IMR-90 (cell line): ENCODE data around the gene TBCEL. TPM values are rescaled to one million over a fixed set of nuclear protein-coding genes. Genes with fewer than 3 reads are reported as not detected.

Experiments used
- ATAC-seq: fragments of 200-7000 bp; cut with Tn5 transposase; 2 replicates; pipeline ENCODE4 v1.9.1; 2020; ENCODE audit warnings: low read depth, mild to moderate bottlenecking, moderate library complexity
- BruUV-seq: library from RNA; stranded (reverse); fragments of 400-500 nt; replicated peaks from 2 replicates; lab custom pipeline; 2021; lab: Mats Ljungman, UMichigan
- CTCF ChIA-PET: fragments of 300-600 bp; formaldehyde crosslinking; extraction: SDS; loops from one replicate; lab custom pipeline; 2021; ENCODE audit warnings: antibody characterized with exemption; lab: Yijun Ruan, JAX
- POLR2A ChIA-PET: fragments of 300-600 bp; sonication (Branson Sonifier 250); formaldehyde crosslinking; loops from one replicate; lab custom pipeline; 2022; ENCODE audit warnings: antibody characterized with exemption; ENCODE audit not compliant: unreplicated experiment; lab: Charles Lee
- DNase-seq: peaks from one replicate; pipeline ENCODE4 v3.0.0; 2013
- H2AFZ ChIP-seq: replicated peaks from 2 replicates; pipeline ENCODE3; 2013; ENCODE audit warnings: low read length, mild to moderate bottlenecking; ENCODE audit not compliant: poor library complexity
- H2AK5ac ChIP-seq: 2 replicates; pipeline ENCODE4 v1.6.1; 2013; ENCODE audit warnings: low read depth, low read length, inconsistent platforms
- H2AK9ac ChIP-seq: replicated peaks from 2 replicates; pipeline ENCODE3; 2013; ENCODE audit warnings: mild to moderate bottlenecking, low read depth, low read length, moderate library complexity; ENCODE audit not compliant: poor library complexity
- H2BK120ac ChIP-seq: 2 replicates; pipeline ENCODE4 v1.6.1; 2013; ENCODE audit warnings: low read depth, low read length, inconsistent platforms
- H2BK15ac ChIP-seq: 3 replicates; pipeline ENCODE4 v1.6.1; 2013; ENCODE audit warnings: low read depth, low read length, inconsistent platforms
- H2BK20ac ChIP-seq: 2 replicates; pipeline ENCODE4 v1.6.1; 2013; ENCODE audit warnings: low read depth, mild to moderate bottlenecking, inconsistent platforms, low read length, moderate library complexity
- H2BK5ac ChIP-seq: 2 replicates; pipeline ENCODE4 v1.6.1; 2013; ENCODE audit warnings: mild to moderate bottlenecking, low read depth, low read length, inconsistent platforms; ENCODE audit not compliant: poor library complexity, severe bottlenecking
- H3K14ac ChIP-seq: replicated peaks from 2 replicates; pipeline ENCODE4 v1.6.1; 2013; ENCODE audit warnings: low read depth, low read length, inconsistent platforms
- H3K18ac ChIP-seq: 2 replicates; pipeline ENCODE4 v1.6.1; 2013; ENCODE audit warnings: low read depth, low read length, control low read depth
- H3K23ac ChIP-seq: 2 replicates; pipeline ENCODE4 v1.6.1; 2013; ENCODE audit warnings: low read depth, low read length, inconsistent platforms
- H3K27ac ChIP-seq: 2 replicates; pipeline ENCODE4 v1.5.1; 2013; ENCODE audit warnings: mild to moderate bottlenecking, control low read depth, low read length; ENCODE audit not compliant: insufficient read depth
- H3K27me3 ChIP-seq: 2 replicates; pipeline ENCODE4 v1.6.1; 2013; ENCODE audit warnings: low read length; ENCODE audit not compliant: control insufficient read depth, insufficient read depth
- H3K36me3 ChIP-seq: 2 replicates; pipeline ENCODE4 v1.6.1; 2013; ENCODE audit warnings: low read length, mixed read lengths; ENCODE audit not compliant: control insufficient read depth, insufficient read depth
- H3K4ac ChIP-seq: 2 replicates; pipeline ENCODE4 v1.6.1; 2013; ENCODE audit warnings: low read depth, low read length, inconsistent platforms
- H3K4me1 ChIP-seq: 2 replicates; pipeline ENCODE4 v1.6.1; 2013; ENCODE audit warnings: low read length, mixed read lengths; ENCODE audit not compliant: control insufficient read depth, insufficient read depth
- H3K4me2 ChIP-seq: 2 replicates; pipeline ENCODE4 v1.6.1; 2013; ENCODE audit warnings: low read depth, mild to moderate bottlenecking, control low read depth, low read length, moderate library complexity
- H3K4me3 ChIP-seq: 2 replicates; pipeline ENCODE4 v1.5.1; 2013; ENCODE audit warnings: low read depth, mild to moderate bottlenecking, control low read depth, low read length, moderate library complexity; ENCODE audit not compliant: insufficient read depth
- H3K56ac ChIP-seq: 2 replicates; pipeline ENCODE4 v1.6.1; 2013; ENCODE audit warnings: low read length, inconsistent platforms; ENCODE audit not compliant: insufficient read depth; ENCODE audit errors: extremely low read depth
- H3K79me1 ChIP-seq, 2 experiments: 2 replicates each; pipeline ENCODE4 v1.6.1; 2013; ENCODE audit warnings: low read length in 2 of 2, inconsistent platforms in 1 of 2, low read depth in 1 of 2
- H3K9ac ChIP-seq: 2 replicates; pipeline ENCODE4 v1.6.1; 2013; ENCODE audit warnings: low read depth, low read length, control low read depth
- H3K9me1 ChIP-seq: 2 replicates; pipeline ENCODE4 v1.6.1; 2013; ENCODE audit warnings: low read length, inconsistent platforms; ENCODE audit not compliant: insufficient read depth
- H3K9me3 ChIP-seq: 2 replicates; pipeline ENCODE4 v1.6.1; 2013; ENCODE audit warnings: low read length; ENCODE audit not compliant: control insufficient read depth, insufficient read depth
- H4K20me1 ChIP-seq: 2 replicates; pipeline ENCODE4 v1.6.1; 2013; ENCODE audit warnings: low read length, inconsistent platforms; ENCODE audit not compliant: insufficient read depth
- H4K5ac ChIP-seq: 2 replicates; pipeline ENCODE4 v1.6.1; 2013; ENCODE audit warnings: mild to moderate bottlenecking, low read depth, low read length, control low read depth
- H4K8ac ChIP-seq, 2 experiments: 2 replicates each; pipeline ENCODE4 v1.6.1; 2013; ENCODE audit warnings: low read depth in 2 of 2, low read length in 2 of 2, control low read depth in 1 of 2, inconsistent platforms in 1 of 2
- H4K91ac ChIP-seq: 2 replicates; pipeline ENCODE4 v1.6.1; 2013; ENCODE audit warnings: low read depth, low read length, inconsistent platforms; ENCODE audit not compliant: insufficient read depth
- BHLHE40 ChIP-seq: fragments of 150-350 bp; IDR thresholded peaks from 2 replicates; pipeline ENCODE4 v1.6.1; 2016; ENCODE audit warnings: mild to moderate bottlenecking, low read depth, low read length
- CEBPB ChIP-seq: IDR thresholded peaks from 2 replicates; pipeline ENCODE4 v1.6.1; 2012; ENCODE audit warnings: low read depth, low read length, improper control_type of control experiment
- CHD1 ChIP-seq: IDR thresholded peaks from 2 replicates; pipeline ENCODE4 v1.6.1; 2012; ENCODE audit warnings: low read depth, low read length, improper control_type of control experiment
- ELK1 ChIP-seq: fragments of 150-350 bp; IDR thresholded peaks from 2 replicates; pipeline ENCODE4 v1.6.1; 2016; ENCODE audit warnings: low read depth, mild to moderate bottlenecking, low read length, moderate library complexity, borderline replicate concordance
- FOS ChIP-seq: fragments of 150-350 bp; IDR thresholded peaks from 2 replicates; pipeline ENCODE4 v1.6.1; 2016; ENCODE audit warnings: low read depth, low read length
- MAFK ChIP-seq: IDR thresholded peaks from 2 replicates; pipeline ENCODE4 v1.6.1; 2012; ENCODE audit warnings: low read depth, low read length, improper control_type of control experiment
- MAZ ChIP-seq: IDR thresholded peaks from 2 replicates; pipeline ENCODE4 v1.6.1; 2012; ENCODE audit warnings: low read depth, mild to moderate bottlenecking, low read length, improper control_type of control experiment, moderate library complexity, borderline replicate concordance
- MXI1 ChIP-seq: IDR thresholded peaks from 2 replicates; pipeline ENCODE4 v1.6.1; 2012; ENCODE audit warnings: low read depth, mild to moderate bottlenecking, low read length, moderate library complexity, borderline replicate concordance
- NFE2L2 ChIP-seq: fragments of 150-350 bp; IDR thresholded peaks from 2 replicates; pipeline ENCODE4 v1.6.1; 2016; ENCODE audit warnings: low read depth, mild to moderate bottlenecking, low read length
- POLR2A ChIP-seq: IDR thresholded peaks from 2 replicates; pipeline ENCODE4 v1.6.1; 2012; ENCODE audit warnings: mild to moderate bottlenecking, low read depth, low read length
- RAD21 ChIP-seq: IDR thresholded peaks from 2 replicates; pipeline ENCODE4 v1.6.1; 2012; ENCODE audit warnings: low read length, improper control_type of control experiment
- RCOR1 ChIP-seq: IDR thresholded peaks from 2 replicates; pipeline ENCODE4 v1.6.1; 2012; ENCODE audit warnings: mild to moderate bottlenecking, low read length, improper control_type of control experiment; ENCODE audit not compliant: insufficient replicate concordance
- RFX5 ChIP-seq: IDR thresholded peaks from 2 replicates; pipeline ENCODE4 v1.8.0; 2012; ENCODE audit warnings: low read depth, mild to moderate bottlenecking, low read length, moderate library complexity
- SMC3 ChIP-seq: fragments of 150-350 bp; IDR thresholded peaks from 2 replicates; pipeline ENCODE4 v1.6.1; 2016; ENCODE audit warnings: low read depth, mild to moderate bottlenecking, antibody characterized with exemption, low read length, moderate library complexity
- WGBS, 2 experiments: methylation state at CpG; one replicate each; pipeline versions ENCODE4 v1.1.5 to v1.1.7; 2013; ENCODE audit warnings: missing lambda C conversion rate in 2 of 2; ENCODE audit not compliant: insufficient read length in 1 of 2; ENCODE audit errors: extremely low coverage in 2 of 2; 5-methylcytosine and 5-hydroxymethylcytosine counted together
- dilution Hi-C: fragments of 300-500 bp; cut with HindIII; formaldehyde crosslinking; loops from one replicate; pipeline ENCODE4 v1.14.3; 2018; ENCODE audit warnings: low sequenced_read_pairs; ENCODE audit not compliant: unreplicated experiment
- in situ Hi-C: fragments of 300-500 bp; cut with MboI; formaldehyde crosslinking; loops from 3 replicates; pipeline ENCODE4 v1.14.3; 2019; ENCODE audit warnings: low sequenced_read_pairs, inconsistent platforms, mixed read lengths
- intact Hi-C: fragments of 100-400 bp; cut with micrococcal nuclease; formaldehyde crosslinking; loops from 2 replicates; pipeline ENCODE4 v1.10.0; 2022
- polyA plus RNA-seq, 3 experiments: library from polyadenylated mRNA; depleted of rRNA; stranded (reverse); fragments of >200 nt; gene quantifications; 2 replicates each; pipeline ENCODE4 v1.2.3, GENCODE V29; 2012; ENCODE audit warnings: low replicate concordance in 1 of 3
- total RNA-seq: library from RNA; depleted of rRNA; stranded (reverse); fragments of >200 nt; gene quantifications from 2 replicates; pipeline ENCODE4 v1.2.3, GENCODE V29; 2012
- TF ChIP-seq, protein P1 (sequence below): fragments of 150-350 bp; IDR thresholded peaks from 2 replicates; pipeline ENCODE4 v1.6.1; 2017; ENCODE audit warnings: mild to moderate bottlenecking, antibody characterized with exemption, low read length, low read depth
- TF ChIP-seq, protein P2 (sequence below): conservative IDR thresholded peaks from 2 replicates; pipeline ENCODE4 v1.5.1; 2012; ENCODE audit warnings: mild to moderate bottlenecking, low read depth, low read length, improper control_type of control experiment

The TBCEL gene
- total and polyA plus RNA-seq, 2 of the 4 experiments (the other 2 are of a cell fraction) = 7.1 to 21.0 TPM

GRCh38 chr11:121040614-121041002 lies 16.7 kb downstream of the TBCEL start:
- in situ Hi-C loops (no loop called here), intact Hi-C loops (no loop called here), dilution Hi-C loops (no loop called here)
- no peak overlapping the region for H4K5ac ChIP-seq
- no peaks in the 10 kb centered on the region for H3K27me3 ChIP-seq
- H3K23ac ChIP-seq = no peak overlapping the region
- DNase-seq (no peak), ATAC-seq (no peak)
- WGBS, 2 experiments = no CpG with 5 or more reads among the region's 3 CpGs
- ChIA-PET POLR2A (interaction anchor here (0.6 kb wide), 1 partner anchor 15 kb away, joined by 3 read pairs; no protein-coding TSS in a partner anchor), CTCF (no interaction called here)
- no peak overlapping the region for H2BK20ac ChIP-seq
- H3K4me2 ChIP-seq = no peak overlapping the region
- no TSS peak for BruUV-seq
- peaks cover 3% of the 10 kb centered on the region; the same call in 1 of the 2 replicates for H3K9me1 ChIP-seq
- no peak overlapping the region for H3K56ac ChIP-seq
- no peak overlapping the region for H2AFZ ChIP-seq
- no peak overlapping the region for H2BK120ac ChIP-seq
- no peak overlapping the region for H2AK5ac ChIP-seq
- no peak overlapping the region for H3K14ac ChIP-seq
- no peak overlapping the region for H3K9ac ChIP-seq
- H3K27ac ChIP-seq = no peak overlapping the region
- no peak overlapping the region for H3K18ac ChIP-seq
- no peak for TF ChIP-seq RAD21
- TF ChIP-seq MAFK = no peak
- TF ChIP-seq, protein P1, sequence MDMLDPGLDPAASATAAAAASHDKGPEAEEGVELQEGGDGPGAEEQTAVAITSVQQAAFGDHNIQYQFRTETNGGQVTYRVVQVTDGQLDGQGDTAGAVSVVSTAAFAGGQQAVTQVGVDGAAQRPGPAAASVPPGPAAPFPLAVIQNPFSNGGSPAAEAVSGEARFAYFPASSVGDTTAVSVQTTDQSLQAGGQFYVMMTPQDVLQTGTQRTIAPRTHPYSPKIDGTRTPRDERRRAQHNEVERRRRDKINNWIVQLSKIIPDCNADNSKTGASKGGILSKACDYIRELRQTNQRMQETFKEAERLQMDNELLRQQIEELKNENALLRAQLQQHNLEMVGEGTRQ = no peak
- TF ChIP-seq MAZ = no peak
- TF ChIP-seq CHD1 = no peak
- TF ChIP-seq, protein P2, sequence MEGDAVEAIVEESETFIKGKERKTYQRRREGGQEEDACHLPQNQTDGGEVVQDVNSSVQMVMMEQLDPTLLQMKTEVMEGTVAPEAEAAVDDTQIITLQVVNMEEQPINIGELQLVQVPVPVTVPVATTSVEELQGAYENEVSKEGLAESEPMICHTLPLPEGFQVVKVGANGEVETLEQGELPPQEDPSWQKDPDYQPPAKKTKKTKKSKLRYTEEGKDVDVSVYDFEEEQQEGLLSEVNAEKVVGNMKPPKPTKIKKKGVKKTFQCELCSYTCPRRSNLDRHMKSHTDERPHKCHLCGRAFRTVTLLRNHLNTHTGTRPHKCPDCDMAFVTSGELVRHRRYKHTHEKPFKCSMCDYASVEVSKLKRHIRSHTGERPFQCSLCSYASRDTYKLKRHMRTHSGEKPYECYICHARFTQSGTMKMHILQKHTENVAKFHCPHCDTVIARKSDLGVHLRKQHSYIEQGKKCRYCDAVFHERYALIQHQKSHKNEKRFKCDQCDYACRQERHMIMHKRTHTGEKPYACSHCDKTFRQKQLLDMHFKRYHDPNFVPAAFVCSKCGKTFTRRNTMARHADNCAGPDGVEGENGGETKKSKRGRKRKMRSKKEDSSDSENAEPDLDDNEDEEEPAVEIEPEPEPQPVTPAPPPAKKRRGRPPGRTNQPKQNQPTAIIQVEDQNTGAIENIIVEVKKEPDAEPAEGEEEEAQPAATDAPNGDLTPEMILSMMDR = no peak
- TF ChIP-seq NFE2L2 = no peak
- TF ChIP-seq ELK1 = no peak
- TF ChIP-seq RFX5 = no peak
- no peak for TF ChIP-seq POLR2A
- TF ChIP-seq FOS = no peak
- TF ChIP-seq CEBPB = no peak
- TF ChIP-seq RCOR1 = no peak
- TF ChIP-seq SMC3 = no peak
- no peak for TF ChIP-seq BHLHE40
- TF ChIP-seq MXI1 = no peak
- H3K4me1 ChIP-seq = 0 out of 2 replicates have a peak, but pooled peaks cover 1% of the 10 kb centered on the region
- peaks cover 11% of the 10 kb centered on the region; the same call in 1 of the 2 replicates for H4K20me1 ChIP-seq
- H3K9me3 ChIP-seq = no peaks in the 10 kb centered on the region
- no peak overlapping the region for H3K4ac ChIP-seq
- H2AK9ac ChIP-seq = no peak overlapping the region
- no peak overlapping the region for H4K91ac ChIP-seq
- H2BK15ac ChIP-seq = no peak overlapping the region
- H3K4me3 ChIP-seq = no peak overlapping the region
- no peaks in the 10 kb centered on the region for H3K36me3 ChIP-seq
- no peak overlapping the region for H4K8ac ChIP-seq
- H2BK5ac ChIP-seq = no peak overlapping the region
- H3K79me1 ChIP-seq = peaks cover 15 to 20% of the 10 kb centered on the region in 2 experiments
